NB4 (cell line): ENCODE measurements around the gene VPS25.
A peak's percentile ranks its signal among the peaks of the same experiment; 100 is the strongest.

Experiments used
- DNase-seq: peaks from one replicate; pipeline ENCODE4 v3.0.0; 2010; ENCODE audit warnings: low read depth
- H3K4me3 ChIP-seq: one replicate; pipeline ENCODE4 v1.5.1; 2011; ENCODE audit warnings: mild to moderate bottlenecking, low read depth, low read length, moderate library complexity
- CTCF ChIP-seq: IDR thresholded peaks from one replicate; pipeline ENCODE4 v1.5.1; 2012; ENCODE audit warnings: low read depth, low read length
- MAX ChIP-seq: IDR thresholded peaks from 2 replicates; pipeline ENCODE4 v1.6.1; 2011; ENCODE audit warnings: low read depth, low read length
- MYC ChIP-seq: IDR thresholded peaks from 2 replicates; pipeline ENCODE4 v1.6.1; 2011; ENCODE audit warnings: low read depth, low read length
- POLR2A ChIP-seq: IDR thresholded peaks from 2 replicates; pipeline ENCODE4 v1.6.1; 2011; ENCODE audit warnings: mild to moderate bottlenecking; ENCODE audit not compliant: insufficient read length; ENCODE audit errors: extremely low read depth

Gene VPS25

GRCh38 chr17:42751628-42752027, 21.6 kb upstream of the VPS25 start:
- DNase-seq, result no peak
- TF ChIP-seq MYC (no peak), MAX (no peak), CTCF (no peak), POLR2A (no peak)
- no peak overlapping the region for H3K4me3 ChIP-seq

- H3K4me3 ChIP-seq, result no peak overlapping the region
- no peak for DNase-seq
- no peak for TF ChIP-seq POLR2A
- TF ChIP-seq CTCF, result no peak
- TF ChIP-seq MAX, result no peak
- TF ChIP-seq MYC, result no peak
These were observed 18.5 kb upstream of the VPS25 start for GRCh38 chr17:42754782-42755181.

GRCh38 chr17:42759982-42760651, 13.1 kb upstream of the VPS25 start:
- no peak overlapping the region for H3K4me3 ChIP-seq
- TF ChIP-seq POLR2A, result no peak
- TF ChIP-seq MAX, result no peak
- TF ChIP-seq MYC, result no peak
- no peak for TF ChIP-seq CTCF
- peak; percentile 42 for DNase-seq

- TF ChIP-seq POLR2A, result no peak
- no peak for TF ChIP-seq MAX
- no peak for TF ChIP-seq MYC
- DNase-seq, result peak; percentile 52
- H3K4me3 ChIP-seq, result no peak within 1 kb of the TSS
These were observed 12.3 kb upstream of the VPS25 start, which contains the start of gene RAMP2 for GRCh38 chr17:42760652-42761581. Gene RAMP2, plus strand, starts transcription at chr17:42761227. Its CDS starts 35 bp downstream, at chr17:42761262.

GRCh38 chr17:42761638-42762037, 11.6 kb upstream of the VPS25 start:
- no peak for DNase-seq
- TF ChIP-seq MAX, result no peak
- no peak overlapping the region for H3K4me3 ChIP-seq

- no peak for TF ChIP-seq POLR2A
- TF ChIP-seq MAX, result no peak
- TF ChIP-seq CTCF, result no peak
- no peak for TF ChIP-seq MYC
- no peak for DNase-seq
- no peak overlapping the region for H3K4me3 ChIP-seq
These were observed 7.1 kb upstream of the VPS25 start for GRCh38 chr17:42766124-42766523.
